ENCODE data around the gene SLC44A4.

- TF ChIP-seq CTCF (IDR thresholded peaks at IDR 0.05; ENCODE audit: low read length), result no peak
- TF ChIP-seq EZH2 (IDR thresholded peaks at IDR 0.05; ENCODE audit: borderline replicate concordance, low read length), result no peak
Measured at GRCh38 chr6:31830886-31831335, 47.9 kb downstream of the SLC44A4 start.

Measured in OCI-LY1 (cell line).